ENCODE data around the gene C14orf180. TPM values are rescaled to one million over a fixed set of nuclear protein-coding genes. Genes with fewer than 3 reads are reported as not detected.

Gene C14orf180
- total and polyA plus RNA-seq, 2 of the 8 experiments (the other 6 are each of a cell fraction or from before 2014, with no cell fraction given), result not detected

DNA sequence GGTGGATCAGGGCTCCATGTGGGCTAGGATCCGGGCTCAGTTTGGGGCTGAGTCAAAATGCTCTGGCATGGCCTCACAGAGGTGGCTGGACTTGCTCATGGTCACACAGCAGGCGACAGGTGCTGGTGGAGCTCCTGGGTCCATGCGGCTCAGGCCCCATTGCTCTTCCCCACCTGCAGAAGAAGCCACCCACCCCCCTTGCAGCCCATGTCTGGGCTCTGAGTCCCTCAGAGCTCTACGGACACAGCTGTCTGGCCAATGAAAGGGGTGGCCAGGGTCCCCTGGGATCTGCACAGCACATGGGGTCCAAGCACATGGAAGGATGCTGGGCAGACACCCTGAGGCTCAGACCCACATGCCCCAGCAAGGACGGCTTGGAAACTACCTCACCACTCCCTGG, 17.0 kb upstream of the C14orf180 start:
- 0 out of 2 replicates have a peak overlapping the region, but pooled peaks have one; percentile 8 for H2BK15ac ChIP-seq (ENCODE audit: low read length)
- no peak overlapping the region for H4K5ac ChIP-seq (ENCODE audit: insufficient read length, low read depth, low read length)
- no peak overlapping the region for H3K4me2 ChIP-seq (ENCODE audit: insufficient read depth in 1 of 2, low read depth in 2 of 2, low read length in 2 of 2)
- peaks cover 0 to 6% (median under 1%) of the 10 kb centered on the region in 4 experiments; a peak in 3 of 7 replicates for H3K4me1 ChIP-seq (replicated peaks in 1 of 4; ENCODE audit: control insufficient read depth in 3 of 4, insufficient read depth in 4 of 4, low read length in 3 of 4)
- no peak overlapping the region for H2AK5ac ChIP-seq (ENCODE audit: low read depth, low read length)
- no peaks in the 10 kb centered on the region for H3K9me3 ChIP-seq (ENCODE audit: insufficient read depth in 2 of 2, low read depth in 1 of 2, low read length in 1 of 2)
- H3K4ac ChIP-seq (replicated peaks; ENCODE audit: insufficient read length, low read depth, low read length), result no peak overlapping the region
- H3K27me3 ChIP-seq (replicated peaks in 1 of 4; ENCODE audit: control insufficient read depth in 3 of 4, extremely low read depth in 1 of 4, insufficient read depth in 3 of 4, low read length in 3 of 4), result no peaks in the 10 kb centered on the region; a peak in 2 of 7 replicates
- no peak overlapping the region for H2BK120ac ChIP-seq (replicated peaks; ENCODE audit: low read depth, low read length)
- H2BK12ac ChIP-seq (ENCODE audit: low read depth, low read length), result no peak overlapping the region
- ChIA-PET CTCF (ENCODE audit: partially characterized antibody) (interaction anchor here (0.9 to 2.3 kb wide), 6 partner anchors 11 to 429 kb away, joined by 3 to 10 read pairs (median 4); no protein-coding TSS in a partner anchor), POLR2A (ENCODE audit: partially characterized antibody) (no interaction called here)
- TF ChIP-seq MAFK (IDR thresholded peaks at IDR 0.05; ENCODE audit: low read depth, low read length), result no peak
- TF ChIP-seq KDM4A (IDR thresholded peaks at IDR 0.05; ENCODE audit: low read depth, low read length, severe bottlenecking), result no peak
- TF ChIP-seq KDM1A (IDR thresholded peaks at IDR 0.05; ENCODE audit: borderline replicate concordance, low read length), result no peak
- TF ChIP-seq PHF8 (conservative IDR thresholded peaks at IDR 0.05; ENCODE audit: low read depth, low read length), result no peak
- no peak for TF ChIP-seq TCF12 (IDR thresholded peaks at IDR 0.05; ENCODE audit: low read depth, low read length)
- TF ChIP-seq EGR1 (IDR thresholded peaks at IDR 0.05; ENCODE audit: borderline replicate concordance, low read depth, low read length), result no peak
- no peak for TF ChIP-seq ZNF274 (IDR thresholded peaks at IDR 0.05; ENCODE audit: borderline replicate concordance, extremely low read depth, low read length)
- no peak for TF ChIP-seq CREB1 (IDR thresholded peaks at IDR 0.05)
- TF ChIP-seq GABPA (IDR thresholded peaks at IDR 0.05; ENCODE audit: borderline replicate concordance, insufficient read depth, low read length), result no peak
- no peak for TF ChIP-seq SIRT6 (IDR thresholded peaks at IDR 0.05; ENCODE audit: low read length)
- TF ChIP-seq SAP30 (IDR thresholded peaks at IDR 0.05; ENCODE audit: insufficient read depth, insufficient replicate concordance, low read length), result no peak
- TF ChIP-seq, protein P1, sequence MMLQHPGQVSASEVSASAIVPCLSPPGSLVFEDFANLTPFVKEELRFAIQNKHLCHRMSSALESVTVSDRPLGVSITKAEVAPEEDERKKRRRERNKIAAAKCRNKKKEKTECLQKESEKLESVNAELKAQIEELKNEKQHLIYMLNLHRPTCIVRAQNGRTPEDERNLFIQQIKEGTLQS (IDR thresholded peaks at IDR 0.05; ENCODE audit: insufficient read depth, low read depth, low read length), result no peak
- no peak for TF ChIP-seq POLR2A (IDR thresholded peaks at IDR 0.05; ENCODE audit: control extremely low read depth in 1 of 2, low read depth in 2 of 2, low read length in 2 of 2)
- no peak for TF ChIP-seq TBP (IDR thresholded peaks at IDR 0.05; ENCODE audit: low read depth, low read length)
- TF ChIP-seq CEBPB (IDR thresholded peaks at IDR 0.05; ENCODE audit: low read depth, low read length), result no peak
- no peak overlapping the region for H3K23ac ChIP-seq (ENCODE audit: insufficient read length)
- peaks cover 0 to 4% of the 10 kb centered on the region in 2 experiments for H4K20me1 ChIP-seq (replicated peaks in 1 of 2; ENCODE audit: control insufficient read depth in 1 of 2, insufficient read depth in 2 of 2, low read length in 2 of 2)
- H2AFZ ChIP-seq (ENCODE audit: low read length), result no peak overlapping the region
- WGBS, 2 experiments (ENCODE audit: extremely low coverage in 1 of 2, insufficient coverage in 1 of 2, insufficient read length in 1 of 2, insufficient replicate concordance in 2 of 2, low coverage in 1 of 2, low lambda C conversion rate in 2 of 2, missing lambda C conversion rate in 1 of 2), result 82% methylated on average over 4 of the region's 5 CpGs; no CpG with 5 or more reads in 1 of the 2 experiments
- no peaks in the 10 kb centered on the region for H3K36me3 ChIP-seq (ENCODE audit: control insufficient read depth in 2 of 4, insufficient read depth in 4 of 4, low read length in 3 of 4)
- no peak overlapping the region for H2BK20ac ChIP-seq (ENCODE audit: low read length)
- no peak overlapping the region for H2BK5ac ChIP-seq (ENCODE audit: low read depth, low read length)
- no peak overlapping the region for H3K56ac ChIP-seq (replicated peaks; ENCODE audit: insufficient read length, low read depth, low read length)
- no peaks in the 10 kb centered on the region for H3K79me1 ChIP-seq (ENCODE audit: low read depth, low read length)
- no peaks in the 10 kb centered on the region for H3K23me2 ChIP-seq (ENCODE audit: low read depth, low read length)
- H4K8ac ChIP-seq (ENCODE audit: extremely low read depth, insufficient read depth, low read length), result peak overlapping the region; percentile 46; the same call in 1 of the 2 replicates
- no peak overlapping the region for H3K14ac ChIP-seq (ENCODE audit: insufficient read length)
- H3K79me2 ChIP-seq (ENCODE audit: control insufficient read depth in 1 of 2, insufficient read depth in 2 of 2, low read length in 2 of 2), result no peaks in the 10 kb centered on the region
- no peak overlapping the region for H3K9ac ChIP-seq (replicated peaks in 1 of 4; ENCODE audit: extremely low read depth in 1 of 4, low read depth in 3 of 4, low read length in 3 of 4)
- H3K4me3 ChIP-seq (ENCODE audit: extremely low read depth in 1 of 4, insufficient read depth in 2 of 4, low read depth in 3 of 4, low read length in 4 of 4), result no peak overlapping the region
- no peak for FAIRE-seq
- no peak overlapping the region for H3K27ac ChIP-seq (ENCODE audit: low read depth, low read length)
- no peak overlapping the region for H3K18ac ChIP-seq (ENCODE audit: extremely low read depth, low read length)
- DNase-seq (ENCODE audit: low read depth in 1 of 2, low spot score in 2 of 2), result no peak
- H4K91ac ChIP-seq (replicated peaks; ENCODE audit: insufficient read length, low read length), result no peak overlapping the region
